ENCODE measurements around the gene PPP2R2D. TPM values are rescaled to one million over a fixed set of nuclear protein-coding genes. Genes with fewer than 3 reads are reported as not detected.

The PPP2R2D gene
- total RNA-seq, 4 donors from 2014 or later, result 39.2 to 79.0 (median 52.9) TPM

DNA sequence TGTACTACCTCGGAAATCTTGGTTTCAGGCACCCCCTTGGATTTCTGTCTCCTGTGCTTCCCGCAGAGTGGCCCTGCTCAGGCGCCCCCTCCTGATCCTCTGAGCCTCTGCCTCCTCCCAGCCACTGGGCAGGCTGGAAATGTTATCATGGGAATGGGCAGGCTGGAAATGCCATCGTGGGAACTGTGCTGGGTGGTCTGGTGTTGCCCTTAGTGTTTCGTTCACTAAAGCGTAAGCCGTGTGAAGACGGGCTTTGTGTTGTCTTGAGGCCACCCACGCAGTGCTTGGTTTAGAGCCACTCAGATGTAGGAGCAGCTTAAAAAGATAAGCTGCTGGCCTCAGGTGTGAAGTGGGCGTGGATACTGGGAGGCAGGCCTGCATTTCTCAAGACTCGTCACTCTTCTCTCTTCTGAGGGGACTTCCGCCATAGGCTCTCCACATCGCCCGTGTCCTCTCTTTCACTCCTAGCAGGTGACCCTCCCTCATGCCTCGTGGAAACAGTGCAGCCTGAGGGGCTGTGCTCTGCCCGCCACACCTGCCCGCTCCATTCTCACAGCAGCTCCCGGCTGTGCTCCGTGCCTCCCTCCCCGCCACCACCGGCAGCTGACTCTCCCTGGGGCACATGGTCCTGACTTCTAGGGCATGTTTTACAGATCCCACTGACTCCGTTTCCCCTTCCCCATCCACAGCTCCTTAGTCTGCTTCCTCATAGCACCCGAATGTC is 28.5 kb downstream of the PPP2R2D start:
- Histone ChIP-seq H3K27me3 (no peaks in the 10 kb centered on the region), H3K36me3 (no peaks in the 10 kb centered on the region), H3K4me3 (no peak overlapping the region), H3K4me1 (peaks cover 5 to 47% (median 25%) of the 10 kb centered on the region in 4 donors), H3K9me3 (peaks cover 5 to 8% of the 10 kb centered on the region in 2 donors), H3K27ac (no peak overlapping the region)
- in situ Hi-C loops (cut with MboI; ENCODE audit: low pct_ligation_motif_present in 1 of 4, low pct_unique_long_range_greater_than_20kb in 1 of 4, low sequenced_read_pairs in 3 of 4), result no loop called here
- no peak for DNase-seq
- TF ChIP-seq EP300 (IDR thresholded peaks at IDR 0.05; ENCODE audit: low read depth) (no peak), CTCF (IDR thresholded peaks at IDR 0.05) (no peak), POLR2AphosphoS5 (IDR thresholded peaks at IDR 0.05) (no peak), POLR2A (IDR thresholded peaks at IDR 0.05) (no peak)
- intact Hi-C loops (cut with DNase I; ENCODE audit: low total_unique reads), result no loop called here
- WGBS, 2 donors (ENCODE audit: low coverage in 1 of 2), result 80 to 91% methylated on average over 2 to 23 of the region's 23 CpGs

GRCh38 chr10:131930150-131930549 is 29.3 kb downstream of the PPP2R2D start:
- intact Hi-C loops (cut with DNase I; ENCODE audit: low total_unique reads), result no loop called here
- no peak overlapping the region for H3K27ac ChIP-seq
- 95% methylated on average over 4 of the region's 4 CpGs for WGBS, 2 donors (ENCODE audit: low coverage in 1 of 2)

GRCh38 chr10:131930586-131931330 is 29.9 kb downstream of the PPP2R2D start:
- in situ Hi-C loops (cut with MboI; ENCODE audit: low pct_ligation_motif_present in 1 of 4, low pct_unique_long_range_greater_than_20kb in 1 of 4, low sequenced_read_pairs in 3 of 4), result no loop called here
- H3K4me1 ChIP-seq, result peaks cover 5 to 50% (median 23%) of the 10 kb centered on the region in 4 donors
- H3K36me3 ChIP-seq, result peaks cover 0 to 3% (median 0%) of the 10 kb centered on the region in 4 donors
- no peak overlapping the region for H3K4me3 ChIP-seq
- H3K27me3 ChIP-seq, result no peaks in the 10 kb centered on the region
- intact Hi-C loops (cut with DNase I; ENCODE audit: low total_unique reads), result no loop called here
- TF ChIP-seq CTCF (IDR thresholded peaks at IDR 0.05) (no peak), POLR2AphosphoS5 (IDR thresholded peaks at IDR 0.05) (no peak), EP300 (IDR thresholded peaks at IDR 0.05; ENCODE audit: low read depth) (no peak)
- H3K27ac ChIP-seq, result peak overlapping the region in 3 of 4 donors; percentile 4 to 66 (median 49)
- H3K9me3 ChIP-seq, result no peaks in the 10 kb centered on the region
- WGBS, 2 donors (ENCODE audit: low coverage in 1 of 2), result 91 to 96% methylated on average over 3 to 16 of the region's 16 CpGs
- no peak for DNase-seq

More at GRCh38 chr10:131930150-131930549, 29.3 kb downstream of the PPP2R2D start:
- in situ Hi-C loops (cut with MboI; ENCODE audit: low pct_ligation_motif_present in 1 of 4, low pct_unique_long_range_greater_than_20kb in 1 of 4, low sequenced_read_pairs in 3 of 4), result no loop called here
- Histone ChIP-seq H3K9me3 (peaks cover under 1 to 4% of the 10 kb centered on the region in 2 donors), H3K4me3 (no peak overlapping the region), H3K27me3 (no peaks in the 10 kb centered on the region), H3K4me1 (peaks cover 5 to 47% (median 23%) of the 10 kb centered on the region in 4 donors), H3K36me3 (peaks cover 0 to 3% (median 0%) of the 10 kb centered on the region in 4 donors)
- no peak for TF ChIP-seq POLR2AphosphoS5 (IDR thresholded peaks at IDR 0.05)
- TF ChIP-seq POLR2A (IDR thresholded peaks at IDR 0.05), result no peak
- TF ChIP-seq EP300 (IDR thresholded peaks at IDR 0.05; ENCODE audit: low read depth), result no peak
- no peak for TF ChIP-seq CTCF (IDR thresholded peaks at IDR 0.05)
- DNase-seq, result no peak

- in situ Hi-C loops (cut with MboI; ENCODE audit: low pct_ligation_motif_present in 1 of 4, low pct_unique_long_range_greater_than_20kb in 1 of 4, low sequenced_read_pairs in 3 of 4) (no loop called here), intact Hi-C loops (cut with DNase I; ENCODE audit: low total_unique reads) (no loop called here)
- H3K27me3 ChIP-seq, result no peaks in the 10 kb centered on the region
- H3K4me3 ChIP-seq, result no peak overlapping the region
- peak overlapping the region in 2 of 4 donors; percentile 49 to 66 for H3K27ac ChIP-seq
- no peaks in the 10 kb centered on the region for H3K9me3 ChIP-seq
- TF ChIP-seq CTCF (IDR thresholded peaks at IDR 0.05) (no peak), EP300 (IDR thresholded peaks at IDR 0.05; ENCODE audit: low read depth) (no peak), POLR2AphosphoS5 (IDR thresholded peaks at IDR 0.05) (no peak), POLR2A (IDR thresholded peaks at IDR 0.05) (no peak)
- DNase-seq, result no peak
- WGBS, 2 donors (ENCODE audit: low coverage in 1 of 2), result 92 to 100% methylated on average over 1 to 13 of the region's 13 CpGs
- H3K36me3 ChIP-seq, result peaks cover 0 to 4% (median 2%) of the 10 kb centered on the region in 4 donors
- H3K4me1 ChIP-seq, result peaks cover 5 to 50% (median 23%) of the 10 kb centered on the region in 4 donors
These were observed 31.2 kb downstream of the PPP2R2D start for GRCh38 chr10:131931981-131932380.

Measured in transverse colon (tissue), 4 donors.